Skeletal muscle tissue (tissue), 4 donors: ENCODE measurements around the gene ABCB11. TPM values are rescaled to one million over a fixed set of nuclear protein-coding genes. Genes with fewer than 3 reads are reported as not detected.

ENCODE experiments used
- H3K27ac ChIP-seq: one replicate; pipeline ENCODE4 v1.7.0; 2013; ENCODE audit warnings: mild to moderate bottlenecking, low read depth, low read length, inconsistent platforms
- H3K27me3 ChIP-seq, 3 donors: one replicate each; pipeline ENCODE4 v1.7.0; 2013; ENCODE audit warnings: low read length in 3 of 3; ENCODE audit not compliant: control insufficient read depth in 3 of 3, insufficient read depth in 3 of 3
- H3K36me3 ChIP-seq, 3 donors: one replicate each; pipeline ENCODE4 v1.7.0; 2013; ENCODE audit warnings: low read length in 3 of 3; ENCODE audit not compliant: control insufficient read depth in 3 of 3, insufficient read depth in 3 of 3
- H3K4me1 ChIP-seq, 3 donors: one replicate each; pipeline ENCODE4 v1.7.0; 2013; ENCODE audit warnings: low read length in 3 of 3, mild to moderate bottlenecking in 3 of 3; ENCODE audit not compliant: control insufficient read depth in 3 of 3, insufficient read depth in 3 of 3
- H3K4me3 ChIP-seq, 3 donors: one replicate each; pipeline ENCODE4 v1.7.0; 2013; ENCODE audit warnings: low read length in 3 of 3
- H3K9ac ChIP-seq, 3 donors: one replicate each; pipeline ENCODE4 v1.7.0; 2013; ENCODE audit warnings: low read length in 3 of 3, mild to moderate bottlenecking in 3 of 3, moderate library complexity in 2 of 3, low read depth in 1 of 3
- H3K9me3 ChIP-seq, 3 donors: one replicate each; pipeline ENCODE4 v1.7.0; 2013; ENCODE audit warnings: low read length in 3 of 3; ENCODE audit not compliant: control insufficient read depth in 3 of 3
- total RNA-seq: library from RNA; depleted of rRNA; stranded (reverse); fragments of >200 nt; gene quantifications from one replicate; pipeline ENCODE4 v1.2.3, GENCODE V29; 2014
- donor health status: Osteomylitis.

ABCB11 gene
- total RNA-seq, 1 donor from 2014 or later = not detected

DNA sequence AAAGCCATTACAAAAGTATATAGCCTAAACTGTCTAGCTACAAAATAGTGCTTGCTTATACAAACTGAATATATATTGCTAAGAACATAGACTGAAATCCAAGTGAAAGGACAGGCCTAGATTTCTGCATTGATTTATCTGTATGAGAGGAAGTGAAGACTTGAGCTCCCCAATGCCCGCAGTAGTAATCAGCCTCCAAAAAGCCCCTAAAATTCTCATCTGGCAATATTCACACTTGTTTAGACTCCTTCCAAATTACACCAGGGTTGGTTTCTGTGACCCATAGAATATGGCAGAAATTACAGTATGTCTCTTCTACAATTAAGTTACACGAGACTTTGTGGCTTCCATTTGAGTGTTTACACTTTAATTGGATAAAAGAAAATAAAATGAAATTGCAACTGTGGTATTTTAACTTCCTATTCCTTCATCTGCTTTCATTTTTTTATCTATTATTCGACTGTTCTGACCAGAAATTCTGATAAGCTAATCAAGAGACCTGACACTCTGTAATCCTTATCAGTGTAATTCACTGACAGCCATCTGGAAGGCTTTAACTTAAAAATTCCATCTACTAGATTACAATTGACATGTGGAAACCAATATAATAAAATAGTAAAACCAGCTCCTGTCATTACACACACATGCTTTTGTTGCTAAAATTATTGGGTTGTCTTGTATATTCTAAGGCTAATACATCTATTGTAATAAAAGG lies 21.1 kb downstream of the ABCB11 start:
- Histone ChIP-seq H3K27me3 (no peaks in the 10 kb centered on the region), H3K4me3 (no peak overlapping the region), H3K27ac (no peak overlapping the region), H3K36me3 (no peaks in the 10 kb centered on the region), H3K9ac (no peak overlapping the region), H3K9me3 (no peaks in the 10 kb centered on the region), H3K4me1 (no peaks in the 10 kb centered on the region)

DNA sequence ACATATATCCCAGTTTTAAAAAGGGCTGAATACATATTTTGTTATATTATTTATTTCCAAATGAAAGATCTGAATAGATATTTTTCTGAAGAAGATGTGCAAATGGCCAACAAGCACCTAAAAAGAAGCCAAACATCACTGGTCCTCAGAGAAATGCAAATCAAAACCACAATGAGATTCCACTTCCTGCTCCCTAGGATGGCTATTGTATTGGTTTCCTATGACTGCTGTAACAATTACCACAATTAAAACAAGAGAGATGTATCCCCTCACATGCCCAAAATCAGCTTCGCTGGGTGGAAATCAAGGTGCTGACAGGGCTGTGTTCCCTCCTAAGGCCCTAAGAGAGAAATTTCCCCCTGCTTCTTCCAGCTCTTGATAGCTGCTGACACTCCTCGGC lies 23.2 kb downstream of the ABCB11 start:
- H3K4me1 ChIP-seq = no peaks in the 10 kb centered on the region
- H3K9ac ChIP-seq = no peak overlapping the region
- H3K36me3 ChIP-seq = no peaks in the 10 kb centered on the region

DNA sequence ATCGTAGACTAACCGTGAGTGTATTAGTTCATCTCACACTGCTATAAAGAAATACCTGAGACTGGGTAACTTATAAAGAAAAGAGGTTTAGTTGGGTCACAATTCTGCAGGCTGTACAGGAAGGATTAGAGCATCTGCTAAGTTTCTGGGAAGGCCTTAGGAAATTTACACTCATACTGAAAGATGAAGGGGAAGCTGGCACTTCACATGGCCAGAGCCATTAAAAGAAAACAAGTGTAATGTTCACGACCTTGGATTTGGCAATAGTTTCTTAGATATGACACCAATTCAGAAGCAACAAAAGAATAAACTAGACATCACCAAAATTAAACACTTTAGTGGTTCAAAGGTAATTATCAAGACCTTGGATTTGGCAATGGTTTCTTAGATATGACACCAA lies 23.8 kb downstream of the ABCB11 start:
- Histone ChIP-seq H3K9me3 (no peaks in the 10 kb centered on the region), H3K27me3 (no peaks in the 10 kb centered on the region), H3K27ac (no peak overlapping the region), H3K9ac (no peak overlapping the region), H3K4me1 (no peaks in the 10 kb centered on the region), H3K4me3 (no peak overlapping the region), H3K36me3 (no peaks in the 10 kb centered on the region)

More for the DNA sequence above, 23.2 kb downstream of the ABCB11 start:
- Histone ChIP-seq H3K9me3 (no peaks in the 10 kb centered on the region), H3K27ac (no peak overlapping the region), H3K4me3 (no peak overlapping the region), H3K27me3 (no peaks in the 10 kb centered on the region)

DNA sequence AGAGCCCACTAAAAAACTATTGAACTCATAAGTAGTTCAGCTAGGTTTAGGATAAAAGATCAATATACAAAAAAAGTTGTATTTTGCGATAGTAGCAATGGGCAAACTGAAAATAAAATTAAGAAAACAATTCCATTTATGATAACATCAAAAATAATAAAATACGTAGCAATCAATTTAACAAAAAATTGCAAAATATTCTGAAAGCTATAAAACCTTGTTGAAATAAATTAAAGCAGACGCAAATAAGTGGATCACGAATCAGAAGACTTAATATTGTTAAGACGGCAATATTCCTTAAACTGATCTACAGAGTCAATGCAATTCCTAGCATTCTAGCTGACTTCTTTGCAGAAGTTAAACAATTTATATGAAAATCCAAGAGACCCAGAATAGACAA lies 24.5 kb downstream of the ABCB11 start:
- Histone ChIP-seq H3K36me3 (no peaks in the 10 kb centered on the region), H3K27me3 (no peaks in the 10 kb centered on the region), H3K4me1 (no peaks in the 10 kb centered on the region), H3K9ac (no peak overlapping the region), H3K4me3 (no peak overlapping the region), H3K9me3 (no peaks in the 10 kb centered on the region), H3K27ac (no peak overlapping the region)

DNA sequence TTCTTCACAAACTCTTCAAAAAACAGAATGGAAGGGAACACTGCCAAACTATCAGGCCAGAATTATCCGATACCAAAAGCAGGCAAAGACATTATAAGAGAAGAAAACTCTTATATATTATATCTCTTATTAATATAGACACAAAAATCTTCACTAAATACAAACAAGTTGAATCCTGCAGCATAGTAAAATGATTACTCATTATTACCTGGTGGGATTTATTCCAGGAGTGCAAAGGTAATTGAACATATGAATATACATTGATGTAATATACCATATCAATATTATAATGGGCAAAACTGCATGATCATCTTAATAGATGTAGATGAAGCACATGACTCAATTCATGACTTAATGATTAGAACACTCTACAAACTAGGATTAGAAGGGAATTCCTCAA lies 25.1 kb downstream of the ABCB11 start:
- no peak overlapping the region for H3K27ac ChIP-seq
- no peaks in the 10 kb centered on the region for H3K36me3 ChIP-seq
- no peaks in the 10 kb centered on the region for H3K27me3 ChIP-seq
- no peaks in the 10 kb centered on the region for H3K4me1 ChIP-seq
- no peak overlapping the region for H3K4me3 ChIP-seq
- H3K9ac ChIP-seq = no peak overlapping the region
- H3K9me3 ChIP-seq = no peaks in the 10 kb centered on the region

DNA sequence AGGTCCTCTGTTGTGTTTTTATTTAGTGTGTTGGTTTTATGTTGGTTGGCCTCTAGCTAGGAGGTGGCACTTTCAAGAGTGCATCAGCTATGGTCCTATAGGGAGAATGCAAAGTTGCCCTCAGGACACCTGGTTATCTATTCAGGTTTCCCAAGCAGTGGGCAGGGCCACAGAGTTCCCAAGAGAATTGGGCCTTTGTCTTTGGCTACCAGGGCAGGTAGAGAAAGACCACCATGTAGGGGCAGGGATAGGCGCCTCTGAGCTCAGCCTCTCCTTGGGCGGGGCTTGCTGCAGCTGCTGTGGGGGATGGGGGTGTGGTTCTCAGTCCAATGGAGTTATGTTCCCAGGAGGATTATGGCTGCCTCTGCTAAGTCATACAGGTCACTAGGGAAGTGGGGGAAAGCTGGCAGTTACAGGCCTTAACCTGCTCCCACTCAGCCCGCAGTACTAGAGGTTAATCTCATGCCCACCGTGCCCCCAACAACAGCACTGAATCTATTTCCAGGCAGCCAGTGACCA lies 26.0 kb downstream of the ABCB11 start:
- H3K9me3 ChIP-seq = no peaks in the 10 kb centered on the region
- H3K36me3 ChIP-seq = no peaks in the 10 kb centered on the region
- H3K27ac ChIP-seq = no peak overlapping the region
- H3K9ac ChIP-seq = no peak overlapping the region
- no peak overlapping the region for H3K4me3 ChIP-seq
- H3K4me1 ChIP-seq = no peaks in the 10 kb centered on the region
- no peaks in the 10 kb centered on the region for H3K27me3 ChIP-seq

DNA sequence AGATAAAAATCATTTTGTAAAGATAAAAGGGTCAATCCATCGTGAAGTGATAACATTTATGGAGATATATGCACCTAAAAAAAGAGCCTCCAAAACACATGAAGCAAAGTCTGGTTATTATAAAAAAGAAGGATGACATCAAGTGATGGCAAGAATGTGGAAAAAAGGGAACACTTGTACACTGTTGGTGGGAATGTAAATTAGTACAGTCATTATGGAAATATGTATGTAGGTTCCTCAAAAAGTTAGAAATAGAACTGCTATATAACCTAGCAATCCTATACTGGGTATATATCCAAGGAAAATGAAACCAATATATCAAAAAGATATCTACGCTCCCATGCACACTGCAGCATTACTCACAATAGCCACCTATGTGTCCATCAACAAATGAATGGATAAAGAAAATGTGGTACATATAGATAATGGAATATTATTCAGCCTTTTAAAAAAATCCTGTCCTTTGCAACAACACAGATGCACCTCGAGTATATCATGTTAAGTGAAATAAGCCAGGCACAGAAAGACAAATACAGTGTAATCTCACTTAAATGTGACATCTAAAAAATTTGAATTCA lies 28.9 kb downstream of the ABCB11 start:
- Histone ChIP-seq H3K4me3 (no peak overlapping the region), H3K9me3 (no peaks in the 10 kb centered on the region), H3K4me1 (no peaks in the 10 kb centered on the region), H3K27ac (no peak overlapping the region), H3K27me3 (no peaks in the 10 kb centered on the region), H3K9ac (no peak overlapping the region), H3K36me3 (no peaks in the 10 kb centered on the region)

DNA sequence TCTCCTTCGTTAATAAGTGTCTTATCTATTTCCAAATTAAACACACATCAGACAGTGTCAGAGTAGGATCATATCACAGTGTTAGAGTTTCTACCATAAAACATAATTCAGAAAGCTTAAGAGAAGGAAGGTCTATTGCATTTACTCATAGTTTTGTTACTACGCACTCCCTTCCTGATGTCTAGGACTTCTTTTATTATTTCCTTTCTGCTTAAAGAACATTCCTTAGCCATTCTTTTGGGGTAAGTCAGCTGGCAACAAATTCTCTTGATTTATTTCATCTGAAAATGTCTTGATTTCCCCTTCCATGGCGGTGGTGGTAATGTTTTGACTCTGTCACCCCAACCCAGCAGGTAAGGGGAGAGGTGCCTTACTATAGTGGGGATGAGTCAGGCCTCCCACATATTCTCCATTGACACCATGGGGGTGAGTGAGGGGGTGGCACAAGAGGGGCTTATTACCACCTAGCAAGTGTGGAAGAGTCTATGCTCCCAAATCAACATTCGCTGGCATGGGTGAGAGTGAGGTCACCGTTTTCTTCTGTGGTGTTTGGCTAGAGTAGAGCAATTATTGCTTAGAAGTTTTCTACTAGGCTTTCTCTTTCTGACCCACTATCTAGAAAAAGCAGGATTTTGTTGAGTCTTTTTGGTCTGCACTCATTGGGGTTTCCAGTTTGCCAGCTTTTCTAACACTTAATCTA lies 29.9 kb downstream of the ABCB11 start:
- Histone ChIP-seq H3K36me3 (no peaks in the 10 kb centered on the region), H3K27me3 (no peaks in the 10 kb centered on the region), H3K4me1 (no peaks in the 10 kb centered on the region), H3K4me3 (no peak overlapping the region), H3K27ac (no peak overlapping the region), H3K9me3 (no peaks in the 10 kb centered on the region), H3K9ac (no peak overlapping the region)

DNA sequence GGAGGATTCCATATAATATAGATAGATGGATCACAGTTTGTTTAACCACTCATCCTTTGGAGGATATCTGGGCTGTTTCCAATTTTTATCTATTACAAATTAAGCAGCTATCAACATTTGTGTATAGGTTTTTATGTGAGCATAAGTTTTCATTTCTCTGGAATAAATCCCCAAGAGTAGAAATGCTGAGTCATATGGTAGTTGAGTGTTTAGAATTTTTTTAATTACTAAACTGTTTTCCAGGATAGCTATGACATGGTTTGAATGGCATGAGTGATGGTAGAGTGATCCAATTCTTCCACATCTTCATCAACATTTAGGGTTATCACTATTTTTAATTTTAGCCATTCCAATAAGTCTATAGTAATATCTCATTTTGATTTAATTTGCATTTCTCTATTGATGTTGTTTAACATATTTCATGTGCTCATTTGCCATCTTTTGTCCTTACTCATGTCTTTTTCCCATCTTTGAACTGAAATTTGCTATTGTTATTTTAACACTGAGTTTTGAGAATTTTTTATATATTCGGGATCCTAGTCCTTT lies 31.4 kb downstream of the ABCB11 start:
- Histone ChIP-seq H3K9ac (no peak overlapping the region), H3K9me3 (no peaks in the 10 kb centered on the region), H3K4me3 (no peak overlapping the region), H3K27me3 (no peaks in the 10 kb centered on the region), H3K36me3 (no peaks in the 10 kb centered on the region), H3K27ac (no peak overlapping the region), H3K4me1 (no peaks in the 10 kb centered on the region)
